MM.1S (cell line): ENCODE results near the gene NYNRIN.

ENCODE experiments used
- DNase-seq: peaks from one replicate; pipeline ENCODE4 v3.0.0-alpha.2; 2015
- H2AFZ ChIP-seq: fragments of 300-600 bp; sonication (generic); 2 replicates; pipeline ENCODE4 v1.6.0; 2016; ENCODE audit warnings: antibody characterized with exemption, low read length
- H3F3A ChIP-seq: fragments of 300-600 bp; sonication (generic); 2 replicates; pipeline ENCODE4 v1.6.1; 2016; ENCODE audit warnings: mild to moderate bottlenecking, antibody characterized with exemption, low read length, moderate library complexity, mixed read lengths; ENCODE audit not compliant: insufficient read depth
- H3K27ac ChIP-seq: fragments of 300-600 bp; sonication (generic); 2 replicates; pipeline ENCODE4 v1.5.1; 2016; ENCODE audit warnings: mild to moderate bottlenecking, low read length
- H3K27me3 ChIP-seq: fragments of 300-600 bp; sonication (generic); replicated peaks from 2 replicates; pipeline ENCODE4 v1.6.0; 2016; ENCODE audit warnings: low read length; ENCODE audit not compliant: insufficient read depth
- H3K36me3 ChIP-seq: fragments of 300-600 bp; sonication (generic); replicated peaks from 2 replicates; pipeline ENCODE4 v1.6.1; 2016; ENCODE audit warnings: mild to moderate bottlenecking, low read length, mixed read lengths; ENCODE audit not compliant: insufficient read depth
- H3K4me1 ChIP-seq: fragments of 300-600 bp; sonication (generic); 2 replicates; pipeline ENCODE4 v1.6.1; 2016; ENCODE audit warnings: low read length, mixed read lengths
- H3K4me2 ChIP-seq: fragments of 300-600 bp; sonication (generic); 2 replicates; pipeline ENCODE4 v1.6.0; 2016; ENCODE audit warnings: low read depth, low read length
- H3K4me3 ChIP-seq: fragments of 300-600 bp; sonication (generic); 2 replicates; pipeline ENCODE4 v1.5.1; 2016; ENCODE audit warnings: low read length, mixed read lengths
- H3K79me2 ChIP-seq: fragments of 300-600 bp; sonication (generic); 2 replicates; pipeline ENCODE4 v1.6.1; 2016; ENCODE audit warnings: mixed run types, low read length, mixed read lengths
- H3K9ac ChIP-seq: fragments of 300-600 bp; sonication (generic); 2 replicates; pipeline ENCODE4 v1.6.1; 2016; ENCODE audit warnings: low read length, mixed read lengths
- H3K9me2 ChIP-seq: fragments of 300-600 bp; sonication (generic); replicated peaks from 2 replicates; pipeline ENCODE4 v1.6.1; 2016; ENCODE audit warnings: mild to moderate bottlenecking, low read length, mixed read lengths; ENCODE audit not compliant: insufficient read depth
- H3K9me3 ChIP-seq: fragments of 300-600 bp; sonication (generic); replicated peaks from 2 replicates; pipeline ENCODE4 v1.6.1; 2016; ENCODE audit warnings: mild to moderate bottlenecking, low read length, mixed read lengths; ENCODE audit not compliant: insufficient read depth
- H4K20me1 ChIP-seq: fragments of 300-600 bp; sonication (generic); 2 replicates; pipeline ENCODE4 v1.6.1; 2016; ENCODE audit warnings: mild to moderate bottlenecking, low read length, moderate library complexity, mixed read lengths; ENCODE audit not compliant: insufficient read depth
- EZH2 ChIP-seq: fragments of 300-600 bp; sonication (generic); optimal IDR thresholded peaks from 2 replicates; pipeline ENCODE3; 2017; ENCODE audit warnings: low read depth, mild to moderate bottlenecking, antibody characterized with exemption, low read length, mixed read lengths
- EZH2phosphoT487 ChIP-seq: fragments of 300-600 bp; sonication (generic); IDR thresholded peaks from 2 replicates; pipeline ENCODE4 v1.6.1; 2018; ENCODE audit warnings: antibody characterized with exemption, low read length
- TF ChIP-seq, protein P1 (sequence below): fragments of 300-600 bp; sonication (generic); IDR thresholded peaks from 2 replicates; pipeline ENCODE4 v1.5.1; 2016; ENCODE audit warnings: antibody characterized with exemption, low read length, mixed read lengths

Gene NYNRIN

DNA sequence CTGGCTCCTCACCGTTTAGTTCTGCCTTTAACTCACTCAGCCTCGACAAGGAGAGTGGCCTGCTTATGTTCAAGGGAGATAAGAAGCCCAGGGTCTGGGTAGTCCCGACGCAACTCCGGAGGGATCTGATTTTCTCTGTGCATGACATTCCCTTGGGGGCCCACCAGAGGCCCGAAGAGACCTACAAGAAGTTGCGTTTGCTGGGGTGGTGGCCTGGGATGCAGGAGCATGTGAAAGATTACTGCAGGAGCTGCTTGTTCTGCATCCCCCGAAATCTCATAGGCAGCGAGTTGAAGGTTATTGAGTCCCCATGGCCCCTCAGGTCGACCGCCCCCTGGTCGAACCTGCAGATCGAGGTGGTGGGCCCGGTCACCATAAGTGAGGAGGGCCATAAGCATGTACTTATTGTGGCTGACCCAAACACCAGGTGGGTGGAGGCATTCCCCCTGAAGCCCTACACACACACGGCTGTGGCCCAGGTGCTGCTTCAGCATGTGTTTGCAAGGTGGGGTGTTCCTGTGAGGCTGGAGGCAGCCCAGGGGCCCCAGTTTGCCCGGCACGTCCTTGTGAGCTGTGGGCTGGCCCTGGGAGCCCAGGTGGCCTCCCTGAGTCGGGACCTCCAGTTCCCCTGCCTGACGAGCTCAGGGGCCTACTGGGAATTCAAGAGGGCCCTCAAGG is 17.6 kb downstream of the NYNRIN start:
- Histone ChIP-seq H3F3A (no peaks in the 10 kb centered on the region), H4K20me1 (no peaks in the 10 kb centered on the region), H2AFZ (no peak overlapping the region), H3K79me2 (no peaks in the 10 kb centered on the region), H3K27ac (no peak overlapping the region), H3K36me3 (no peaks in the 10 kb centered on the region), H3K9ac (no peak overlapping the region), H3K27me3 (no peaks in the 10 kb centered on the region), H3K4me3 (no peak overlapping the region), H3K4me1 (no peaks in the 10 kb centered on the region), H3K9me2 (no peaks in the 10 kb centered on the region), H3K9me3 (no peaks in the 10 kb centered on the region), H3K4me2 (no peak overlapping the region)
- no peak for DNase-seq
- TF ChIP-seq EZH2phosphoT487 (no peak), EZH2 (no peak)
- TF ChIP-seq, protein P1, sequence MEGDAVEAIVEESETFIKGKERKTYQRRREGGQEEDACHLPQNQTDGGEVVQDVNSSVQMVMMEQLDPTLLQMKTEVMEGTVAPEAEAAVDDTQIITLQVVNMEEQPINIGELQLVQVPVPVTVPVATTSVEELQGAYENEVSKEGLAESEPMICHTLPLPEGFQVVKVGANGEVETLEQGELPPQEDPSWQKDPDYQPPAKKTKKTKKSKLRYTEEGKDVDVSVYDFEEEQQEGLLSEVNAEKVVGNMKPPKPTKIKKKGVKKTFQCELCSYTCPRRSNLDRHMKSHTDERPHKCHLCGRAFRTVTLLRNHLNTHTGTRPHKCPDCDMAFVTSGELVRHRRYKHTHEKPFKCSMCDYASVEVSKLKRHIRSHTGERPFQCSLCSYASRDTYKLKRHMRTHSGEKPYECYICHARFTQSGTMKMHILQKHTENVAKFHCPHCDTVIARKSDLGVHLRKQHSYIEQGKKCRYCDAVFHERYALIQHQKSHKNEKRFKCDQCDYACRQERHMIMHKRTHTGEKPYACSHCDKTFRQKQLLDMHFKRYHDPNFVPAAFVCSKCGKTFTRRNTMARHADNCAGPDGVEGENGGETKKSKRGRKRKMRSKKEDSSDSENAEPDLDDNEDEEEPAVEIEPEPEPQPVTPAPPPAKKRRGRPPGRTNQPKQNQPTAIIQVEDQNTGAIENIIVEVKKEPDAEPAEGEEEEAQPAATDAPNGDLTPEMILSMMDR: no peak

DNA sequence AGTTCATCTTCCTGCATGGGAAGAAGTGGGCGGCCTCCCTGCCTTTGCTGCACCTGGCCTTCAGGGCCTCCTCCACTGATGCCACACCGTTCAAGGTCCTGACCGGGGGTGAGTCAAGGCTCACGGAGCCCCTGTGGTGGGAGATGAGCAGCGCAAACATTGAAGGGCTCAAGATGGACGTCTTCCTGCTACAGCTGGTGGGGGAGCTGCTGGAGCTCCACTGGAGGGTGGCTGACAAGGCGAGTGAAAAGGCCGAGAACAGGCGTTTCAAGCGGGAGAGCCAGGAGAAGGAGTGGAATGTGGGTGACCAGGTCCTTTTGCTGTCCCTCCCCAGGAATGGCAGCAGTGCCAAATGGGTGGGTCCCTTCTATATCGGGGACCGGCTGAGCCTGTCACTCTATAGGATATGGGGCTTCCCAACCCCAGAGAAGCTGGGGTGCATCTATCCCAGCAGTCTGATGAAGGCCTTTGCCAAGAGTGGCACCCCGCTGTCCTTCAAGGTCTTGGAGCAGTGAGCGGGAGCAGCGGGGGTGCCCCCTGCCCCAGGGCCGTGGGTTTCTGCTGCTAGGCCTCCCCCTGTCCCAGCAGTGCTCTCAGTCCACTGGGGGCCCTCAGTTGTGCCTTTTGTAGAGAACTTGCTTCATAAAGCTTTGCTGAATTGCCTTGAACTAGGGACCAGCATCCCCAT is 18.3 kb downstream of the NYNRIN start:
- Histone ChIP-seq H3K36me3 (no peaks in the 10 kb centered on the region), H3F3A (no peaks in the 10 kb centered on the region), H4K20me1 (no peaks in the 10 kb centered on the region), H3K4me3 (no peak overlapping the region), H3K4me1 (peaks cover 3% of the 10 kb centered on the region; the same call in 1 of the 2 replicates), H3K9me2 (no peaks in the 10 kb centered on the region), H3K27ac (no peak overlapping the region), H3K9me3 (no peaks in the 10 kb centered on the region), H2AFZ (no peak overlapping the region), H3K27me3 (no peaks in the 10 kb centered on the region), H3K4me2 (no peak overlapping the region), H3K79me2 (no peaks in the 10 kb centered on the region), H3K9ac (no peak overlapping the region)
- TF ChIP-seq, protein P1: no peak
- TF ChIP-seq EZH2 (no peak), EZH2phosphoT487 (no peak)
- no peak for DNase-seq

DNA sequence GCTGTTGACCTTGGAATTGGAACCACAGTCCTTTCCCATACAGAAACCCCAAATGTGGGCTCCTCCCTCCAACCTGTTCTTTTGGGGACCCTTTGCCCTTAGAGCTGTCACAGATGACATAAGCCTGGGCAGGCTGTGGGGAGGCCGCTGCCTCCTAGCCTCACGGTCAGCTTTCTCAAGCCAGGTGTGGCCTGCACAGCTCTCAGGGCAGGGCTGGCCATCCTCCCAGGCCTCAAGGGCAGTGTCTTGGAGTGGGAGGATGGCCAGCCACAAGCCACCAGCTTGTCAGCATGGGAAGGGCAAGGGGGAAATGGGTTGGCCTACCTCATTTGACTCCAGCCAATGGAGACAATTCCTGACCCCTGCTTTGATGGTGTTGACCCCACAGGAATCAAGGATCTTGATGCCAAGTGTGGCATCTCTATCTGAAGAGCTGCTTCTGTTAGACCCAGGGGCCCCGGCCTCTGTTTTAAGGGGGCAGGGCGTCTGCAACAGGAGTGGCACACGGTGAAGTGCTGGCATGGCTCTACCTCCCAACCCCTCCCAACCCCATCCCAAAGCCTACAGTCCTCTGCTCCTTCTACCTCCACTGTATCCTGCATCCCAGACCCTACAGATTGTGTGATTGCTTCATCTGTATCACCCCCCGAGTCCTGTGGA is 19.2 kb downstream of the NYNRIN start:
- peaks cover 11% of the 10 kb centered on the region for H3K4me1 ChIP-seq
- H3K4me3 ChIP-seq: no peak overlapping the region
- H3K4me2 ChIP-seq: no peak overlapping the region
- no peak overlapping the region for H3K27ac ChIP-seq
- no peak for TF ChIP-seq EZH2
- no peak for TF ChIP-seq EZH2phosphoT487
- TF ChIP-seq, protein P1: no peak
- no peak for DNase-seq
- H2AFZ ChIP-seq: no peak overlapping the region
- no peaks in the 10 kb centered on the region for H3K79me2 ChIP-seq
- no peaks in the 10 kb centered on the region for H3K9me2 ChIP-seq
- H3K27me3 ChIP-seq: no peaks in the 10 kb centered on the region
- no peaks in the 10 kb centered on the region for H3K36me3 ChIP-seq
- no peaks in the 10 kb centered on the region for H4K20me1 ChIP-seq
- no peaks in the 10 kb centered on the region for H3F3A ChIP-seq
- no peak overlapping the region for H3K9ac ChIP-seq
- H3K9me3 ChIP-seq: no peaks in the 10 kb centered on the region
